NCI-H2227 treated with DMSO at 0.1 percent for 48 hours (cell line): ENCODE data around the gene NAGA.

Experiments used
- DNase-seq: peaks from one replicate; lab custom pipeline; 2025; lab: John Stamatoyannopoulos, UW

Gene NAGA

GRCh38 chr22:42039271-42039670 lies 31.3 kb downstream of the NAGA start:
- DNase-seq = no peak

- no peak for DNase-seq
Measured at GRCh38 chr22:42035256-42035655, 35.4 kb downstream of the NAGA start.

DNA sequence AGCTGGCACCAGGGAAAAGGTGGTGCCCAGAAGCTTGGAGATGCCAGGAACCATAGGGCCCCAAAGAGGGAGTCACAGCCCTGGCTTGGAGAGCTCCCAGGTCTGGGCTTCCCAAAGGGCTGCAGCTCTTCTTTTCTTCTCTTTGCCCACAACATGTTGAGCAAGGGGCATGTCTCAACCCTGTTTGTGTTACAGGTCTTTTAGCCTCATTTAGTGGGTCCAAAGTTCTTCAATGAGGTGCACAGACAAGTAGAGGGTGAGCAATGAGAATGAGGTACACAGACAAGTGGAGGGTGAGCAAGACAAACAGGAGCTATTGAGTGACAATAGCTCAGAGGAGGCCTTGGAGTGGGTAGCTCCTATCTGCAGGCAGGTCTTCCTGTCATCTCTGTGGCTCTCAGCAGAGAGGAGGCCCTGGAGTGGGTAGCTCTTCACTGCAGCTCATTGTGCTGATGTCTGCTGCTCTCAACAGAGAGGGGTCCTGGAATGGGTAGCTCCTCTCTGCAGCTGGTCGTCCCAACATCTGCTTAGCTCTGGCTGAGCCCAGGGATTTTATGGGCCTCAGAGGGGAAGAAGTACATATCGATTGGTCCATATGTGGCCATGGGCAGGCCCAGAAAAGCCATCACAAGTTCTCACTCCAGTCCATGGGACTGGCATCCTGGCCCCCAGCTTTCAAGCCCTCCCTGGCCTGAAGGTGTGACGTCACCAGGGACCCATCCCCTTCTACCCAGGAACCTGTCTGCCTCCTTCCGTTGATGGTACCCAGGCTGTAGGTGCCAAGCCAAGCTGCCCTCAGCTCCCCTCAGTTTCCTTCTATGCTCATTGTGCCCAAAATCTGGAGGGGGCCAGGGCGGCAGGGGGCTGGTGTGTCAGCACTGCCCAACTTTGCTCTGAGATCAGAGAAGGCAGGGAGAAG lies 37.1 kb downstream of the NAGA start:
- DNase-seq = no peak

- no peak for DNase-seq
Measured at GRCh38 chr22:42026705-42027104, 43.9 kb downstream of the NAGA start.

DNA sequence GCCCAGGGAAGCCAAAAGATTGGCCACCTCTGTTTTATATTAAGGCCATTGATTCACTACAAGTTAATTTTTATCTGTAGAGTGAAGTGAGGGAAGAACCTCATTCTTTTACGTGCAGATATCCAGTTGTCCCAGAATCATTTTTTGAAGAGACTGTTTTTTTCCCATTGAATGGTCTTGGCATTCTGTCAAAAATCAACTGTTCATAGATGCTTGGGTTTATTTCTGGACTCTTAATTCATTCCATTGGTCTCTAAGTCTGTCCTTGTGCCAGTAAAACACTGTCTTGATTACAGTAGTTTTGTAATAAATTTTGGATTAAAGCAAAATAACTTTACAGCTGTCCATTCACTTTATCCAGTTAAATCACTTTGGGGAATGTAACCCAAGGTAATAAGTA lies 45.2 kb downstream of the NAGA start:
- no peak for DNase-seq

DNA sequence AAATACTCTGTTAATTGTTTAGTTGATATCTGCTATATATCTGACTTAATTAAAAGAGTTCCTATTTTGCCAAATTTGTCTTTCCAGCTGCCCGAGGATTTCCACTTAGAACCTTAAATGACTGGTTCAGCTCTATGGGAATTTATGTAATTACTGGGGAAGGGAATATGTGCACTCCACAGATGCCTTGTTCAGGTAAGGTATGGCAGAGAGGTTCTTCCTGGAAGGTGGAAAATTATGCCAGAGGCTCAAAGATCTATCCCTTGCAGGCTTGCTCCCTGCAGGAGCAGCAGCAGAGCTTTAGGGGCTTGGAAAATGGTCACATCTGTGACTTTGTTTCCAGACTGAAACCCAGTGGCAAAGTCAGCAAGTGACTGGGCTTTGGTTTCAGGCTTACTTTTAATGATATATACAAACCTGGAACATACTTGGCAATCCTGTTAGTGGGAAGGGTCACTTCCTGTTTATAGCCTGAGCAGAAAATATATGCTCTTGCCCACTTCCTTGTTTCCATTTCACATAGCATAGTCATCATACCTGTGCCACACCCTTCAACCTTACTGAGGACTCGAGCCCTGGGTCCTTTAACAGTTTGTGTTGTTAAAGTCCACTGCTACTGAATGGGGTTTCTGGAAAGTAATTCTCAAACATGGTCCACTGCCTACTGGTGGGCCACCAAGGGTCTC lies 48.3 kb downstream of the NAGA start:
- DNase-seq = no peak

- DNase-seq = no peak
Measured at GRCh38 chr22:42021571-42021970, 49.0 kb downstream of the NAGA start.

DNA sequence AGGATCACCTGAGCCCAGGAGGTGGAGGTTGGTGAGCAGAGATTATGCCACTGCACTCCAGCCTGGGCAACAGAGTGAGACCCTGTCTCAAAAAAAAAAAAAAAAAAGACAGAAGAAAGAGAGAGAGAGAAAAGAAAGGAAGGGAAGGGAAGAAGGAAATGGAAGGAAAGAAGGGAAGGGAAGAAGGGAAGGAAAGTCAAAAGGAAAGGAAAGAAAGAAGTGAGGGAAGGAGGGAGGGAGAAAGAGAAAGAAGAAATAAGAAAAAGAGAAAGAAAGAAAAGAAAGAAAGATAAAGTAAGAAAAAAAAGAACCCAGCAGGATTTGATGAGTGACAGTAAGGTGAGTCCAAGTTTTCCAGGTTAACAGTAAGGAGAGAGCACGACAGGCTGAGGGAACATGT lies 52.4 kb downstream of the NAGA start:
- DNase-seq = no peak

DNA sequence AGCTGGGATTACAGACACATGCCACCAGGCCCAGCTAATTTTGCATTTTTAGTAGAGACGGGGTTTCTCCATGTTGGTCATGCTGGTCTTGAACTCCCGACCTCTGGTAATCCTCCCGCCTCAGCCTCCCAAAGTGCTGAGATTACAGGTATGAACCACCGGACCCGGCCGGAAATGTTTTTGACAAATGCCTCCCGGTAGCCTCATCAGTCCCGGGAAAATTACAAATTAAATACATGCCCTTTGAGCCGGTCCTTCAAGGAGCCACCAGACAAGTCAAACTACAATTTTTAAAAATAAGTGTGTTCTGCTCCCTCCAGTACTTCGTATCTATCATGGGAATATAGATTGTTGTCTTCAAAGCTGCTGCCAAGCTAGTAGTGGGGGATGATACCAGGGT lies 54.5 kb downstream of the NAGA start:
- DNase-seq = no peak

DNA sequence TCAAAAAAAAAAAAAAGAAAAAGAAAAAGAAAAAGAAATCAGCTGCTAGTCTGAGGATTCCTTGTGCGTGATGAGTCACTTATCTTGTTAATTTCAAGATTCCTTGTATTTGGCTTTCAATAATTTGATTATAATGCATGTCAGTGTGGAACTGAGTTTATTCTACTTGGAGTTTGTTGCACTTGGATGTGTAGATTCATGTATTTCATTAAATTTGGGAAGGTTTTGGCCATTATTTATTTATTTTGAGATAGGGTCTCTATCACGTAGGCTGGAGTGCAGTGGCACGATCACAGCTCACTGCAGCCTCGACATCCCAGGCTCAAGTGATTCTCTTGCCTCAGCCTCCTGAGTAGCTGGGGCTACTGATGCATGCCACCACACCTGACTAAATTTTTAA lies 57.2 kb downstream of the NAGA start:
- DNase-seq = no peak

DNA sequence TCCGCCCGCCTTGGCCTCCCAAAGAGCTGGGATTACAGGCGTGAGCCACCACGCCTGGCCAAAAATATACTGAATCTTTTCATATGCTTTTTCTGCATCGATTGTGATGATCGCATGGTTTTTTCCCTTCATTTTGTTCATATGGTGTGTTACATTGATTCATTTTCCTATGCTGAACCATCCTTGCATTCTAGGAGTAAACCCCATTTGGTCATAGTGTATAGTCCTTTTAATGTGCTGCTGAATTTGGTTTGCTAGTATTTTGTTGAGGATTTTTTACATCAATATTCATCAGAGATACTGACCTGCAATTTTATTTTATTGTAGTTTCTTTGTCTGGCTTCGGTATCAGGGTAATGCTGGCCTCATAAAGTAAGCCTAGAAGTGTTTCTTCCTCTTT lies 59.8 kb downstream of the NAGA start:
- no peak for DNase-seq
